ENCODE data around the gene PLEKHH1.
A peak's percentile ranks its signal among the peaks of the same experiment; 100 is the strongest.

The PLEKHH1 gene

DNA sequence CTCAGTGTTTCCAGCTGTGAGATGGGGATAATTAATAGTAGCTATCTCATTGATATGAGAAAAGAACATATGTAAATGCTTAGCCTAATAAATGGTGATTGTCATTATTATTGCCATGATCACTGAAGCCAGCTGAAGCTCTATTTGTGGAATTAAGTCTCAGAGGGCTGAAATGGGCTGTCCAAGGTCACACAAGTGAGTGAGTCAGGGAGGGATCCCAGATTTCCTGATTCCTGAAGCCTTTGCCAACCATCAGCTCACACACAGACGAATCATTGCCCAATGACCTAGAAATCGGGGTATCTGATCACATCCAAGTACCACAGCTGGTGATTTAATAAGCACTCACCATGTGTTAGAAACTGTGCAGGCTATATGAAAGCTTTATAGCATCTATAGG lies 23.0 kb upstream of the PLEKHH1 start:
- TF ChIP-seq, protein P1, sequence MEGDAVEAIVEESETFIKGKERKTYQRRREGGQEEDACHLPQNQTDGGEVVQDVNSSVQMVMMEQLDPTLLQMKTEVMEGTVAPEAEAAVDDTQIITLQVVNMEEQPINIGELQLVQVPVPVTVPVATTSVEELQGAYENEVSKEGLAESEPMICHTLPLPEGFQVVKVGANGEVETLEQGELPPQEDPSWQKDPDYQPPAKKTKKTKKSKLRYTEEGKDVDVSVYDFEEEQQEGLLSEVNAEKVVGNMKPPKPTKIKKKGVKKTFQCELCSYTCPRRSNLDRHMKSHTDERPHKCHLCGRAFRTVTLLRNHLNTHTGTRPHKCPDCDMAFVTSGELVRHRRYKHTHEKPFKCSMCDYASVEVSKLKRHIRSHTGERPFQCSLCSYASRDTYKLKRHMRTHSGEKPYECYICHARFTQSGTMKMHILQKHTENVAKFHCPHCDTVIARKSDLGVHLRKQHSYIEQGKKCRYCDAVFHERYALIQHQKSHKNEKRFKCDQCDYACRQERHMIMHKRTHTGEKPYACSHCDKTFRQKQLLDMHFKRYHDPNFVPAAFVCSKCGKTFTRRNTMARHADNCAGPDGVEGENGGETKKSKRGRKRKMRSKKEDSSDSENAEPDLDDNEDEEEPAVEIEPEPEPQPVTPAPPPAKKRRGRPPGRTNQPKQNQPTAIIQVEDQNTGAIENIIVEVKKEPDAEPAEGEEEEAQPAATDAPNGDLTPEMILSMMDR (IDR thresholded peaks at IDR 0.05; ENCODE audit: low read depth, low read length), result no peak
- peak; percentile 7 for DNase-seq (ENCODE audit: extremely low read depth, low read depth)

DNA sequence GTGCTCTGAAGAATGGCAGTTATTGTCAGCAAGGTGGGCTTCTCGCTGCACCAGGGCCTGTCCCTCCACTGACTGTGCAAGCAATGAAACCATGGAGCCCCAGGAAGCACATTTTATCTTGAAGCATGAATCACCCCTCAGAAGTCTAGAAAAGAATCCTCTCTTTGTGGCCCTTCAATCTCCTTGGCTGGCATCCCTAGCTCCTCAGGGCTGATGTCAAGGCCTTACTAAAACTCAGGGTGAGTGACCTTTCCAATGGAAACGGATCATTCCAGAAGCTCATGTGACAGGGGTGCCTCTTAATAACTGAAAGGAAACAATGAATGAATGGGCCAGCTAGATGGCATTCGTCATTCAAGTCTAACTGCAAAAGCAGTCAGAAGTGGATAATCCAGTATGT lies 22.3 kb upstream of the PLEKHH1 start:
- DNase-seq (ENCODE audit: extremely low read depth, low read depth), result no peak
- TF ChIP-seq, protein P1 (IDR thresholded peaks at IDR 0.05; ENCODE audit: low read depth, low read length), result no peak

DNA sequence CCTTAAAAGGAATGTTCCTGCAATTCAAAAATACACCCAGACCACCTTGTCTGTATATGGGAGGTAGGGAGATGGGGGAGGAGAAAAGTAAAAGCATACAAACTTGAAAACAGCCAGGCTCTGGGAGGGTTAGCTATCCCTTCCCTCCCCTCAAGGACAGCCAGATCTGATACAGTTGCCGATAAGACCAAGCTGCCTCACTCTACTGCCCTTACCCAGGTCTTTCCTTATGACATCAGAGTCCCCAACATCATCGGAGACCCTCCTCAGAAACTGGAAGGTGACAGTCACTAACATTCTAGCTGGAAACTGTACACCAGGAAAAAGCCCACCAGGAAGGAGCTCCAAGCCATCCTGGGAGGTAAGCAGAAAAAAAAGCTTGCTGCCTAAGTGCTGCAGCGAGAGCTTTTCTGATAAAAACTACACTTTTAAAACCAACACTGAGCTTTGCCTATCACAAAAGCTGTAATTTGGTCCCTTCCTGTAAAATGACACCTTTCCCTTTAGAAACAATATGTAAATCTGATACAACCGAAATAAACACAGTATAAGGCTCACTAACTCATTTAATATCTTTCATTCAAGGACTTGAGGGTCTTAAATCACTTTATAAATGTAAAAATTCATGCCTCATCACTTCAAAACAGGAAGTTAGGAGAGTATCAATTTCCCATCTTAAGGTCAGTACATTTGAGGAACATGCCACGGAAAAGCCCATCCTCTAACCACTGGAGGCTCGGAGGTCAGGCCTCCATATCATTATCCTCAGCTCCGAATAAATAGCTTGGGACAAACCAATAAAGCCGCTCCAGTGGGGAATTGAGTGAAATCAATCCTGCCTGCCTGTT lies 20.4 kb upstream of the PLEKHH1 start:
- TF ChIP-seq, protein P1 (IDR thresholded peaks at IDR 0.05; ENCODE audit: low read depth, low read length), result no peak
- DNase-seq (ENCODE audit: extremely low read depth, low read depth), result no peak

DNA sequence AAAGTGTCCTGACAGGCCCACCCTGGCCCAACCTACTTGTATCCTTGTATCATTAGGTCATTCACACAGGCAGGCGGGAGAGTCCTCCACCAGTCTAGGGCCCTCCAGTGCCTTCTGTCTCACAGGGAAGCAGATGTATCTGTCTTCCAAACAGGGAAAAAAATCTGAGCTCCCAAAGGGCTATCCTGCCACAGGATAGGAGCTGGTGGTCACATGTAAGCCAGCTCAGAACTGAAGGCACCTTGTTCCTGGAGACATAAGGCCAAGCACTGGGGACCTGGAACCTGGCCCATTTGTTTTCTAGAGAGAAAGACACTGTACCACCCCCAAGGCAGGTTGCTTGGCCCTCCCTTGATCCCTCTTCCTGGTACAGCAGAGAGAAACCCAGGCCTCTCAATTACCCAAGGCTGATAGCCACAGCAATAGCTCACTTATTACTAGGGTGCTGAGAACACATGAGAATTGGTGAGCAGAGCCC lies 19.4 kb upstream of the PLEKHH1 start:
- no peak for DNase-seq (ENCODE audit: extremely low read depth, low read depth)
- TF ChIP-seq, protein P1 (IDR thresholded peaks at IDR 0.05; ENCODE audit: low read depth, low read length), result no peak

DNA sequence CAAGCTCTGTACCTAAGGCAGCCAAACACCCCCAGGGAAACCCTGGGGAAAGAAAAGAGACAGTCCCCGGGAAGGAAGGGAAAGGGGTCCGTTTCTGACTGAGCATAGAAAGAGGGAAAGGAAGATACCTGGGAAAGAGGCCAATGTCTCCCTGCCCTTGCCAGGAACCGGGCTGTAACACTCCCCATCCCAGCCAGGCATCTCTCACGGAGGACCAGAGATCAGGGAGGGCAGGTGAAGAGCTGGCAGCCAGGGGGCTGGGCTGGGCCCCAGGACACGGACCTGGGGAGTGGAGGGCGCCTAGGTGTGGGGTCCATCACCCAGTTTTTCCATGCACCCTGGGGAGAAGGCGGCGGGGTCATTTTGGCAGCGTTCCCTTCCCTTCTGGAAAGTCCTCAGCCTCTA lies 18.9 kb upstream of the PLEKHH1 start:
- no peak for DNase-seq (ENCODE audit: extremely low read depth, low read depth)
- TF ChIP-seq, protein P1 (IDR thresholded peaks at IDR 0.05; ENCODE audit: low read depth, low read length), result no peak

DNA sequence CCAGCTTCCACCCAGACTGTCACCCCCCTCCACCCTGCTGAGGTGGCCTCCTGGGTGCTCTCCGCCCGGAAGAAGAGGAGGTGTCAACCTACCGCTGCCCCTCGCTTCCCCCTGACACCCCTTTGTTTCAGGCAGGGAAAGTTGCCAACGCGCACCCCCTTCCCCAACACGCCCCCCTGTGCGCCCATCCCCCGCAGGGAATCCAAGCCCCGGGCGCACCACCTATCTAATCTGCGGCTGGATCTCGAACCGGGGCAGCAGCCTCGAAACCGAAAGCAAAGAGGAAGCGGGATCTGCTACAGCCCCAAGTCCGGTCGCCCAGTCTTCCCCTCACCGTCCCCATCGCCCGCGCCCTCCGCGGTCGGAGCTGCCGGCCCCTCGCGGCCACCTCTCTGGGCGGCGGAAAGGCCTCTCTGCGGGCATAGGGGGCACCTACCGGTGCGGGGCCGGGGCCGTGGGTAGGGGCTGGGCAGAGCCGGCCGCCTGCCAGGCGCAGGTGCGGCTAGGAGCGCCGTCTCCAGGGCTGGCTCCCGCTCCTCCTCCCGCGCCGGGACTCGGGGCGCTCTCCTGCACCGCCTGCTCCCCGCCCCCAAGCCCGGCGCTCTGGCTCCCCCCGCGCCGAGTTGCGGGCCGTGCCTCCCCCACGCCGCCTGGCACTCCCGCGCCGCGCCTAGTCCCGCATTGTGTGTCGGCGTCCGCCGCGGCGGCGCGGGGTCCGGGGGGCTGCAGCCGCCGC lies 18.3 kb upstream of the PLEKHH1 start:
- TF ChIP-seq, protein P1 (IDR thresholded peaks at IDR 0.05; ENCODE audit: low read depth, low read length), result no peak
- no peak for DNase-seq (ENCODE audit: extremely low read depth, low read depth)

All from AG09319 (cell line).